ENCODE results near the gene SPON2.

DNA sequence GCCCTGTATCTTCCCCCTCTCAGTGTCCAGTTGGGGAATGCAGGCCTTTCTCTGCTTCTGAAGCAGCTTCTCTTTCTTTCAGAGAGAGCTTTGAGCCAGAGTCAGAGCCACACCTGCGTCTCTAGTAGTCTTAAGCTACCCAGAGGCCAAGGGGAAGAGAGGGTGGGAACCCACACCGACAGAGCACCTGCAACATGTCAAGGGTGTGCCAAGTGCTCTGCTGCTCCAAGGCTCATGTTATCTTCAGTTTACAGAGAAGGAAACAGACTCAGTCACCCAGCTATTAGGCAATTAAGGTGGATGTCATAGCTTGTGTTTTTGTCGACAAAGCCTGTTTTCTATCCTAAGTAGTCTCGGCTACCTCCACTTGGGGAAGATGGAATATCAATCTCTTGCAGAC is 36.3 kb downstream of the SPON2 start:
- TF ChIP-seq POLR2A (IDR thresholded peaks at IDR 0.05; ENCODE audit: low read depth, low read length) (no peak), POLR2AphosphoS5 (IDR thresholded peaks at IDR 0.05; ENCODE audit: low read depth, low read length) (no peak), TAF1 (IDR thresholded peaks at IDR 0.05; ENCODE audit: borderline replicate concordance, low read depth, low read length) (no peak)

Measured in GM12892 (cell line).